ENCODE results near the gene RNF224. TPM values are rescaled to one million over a fixed set of nuclear protein-coding genes. Genes with fewer than 3 reads are reported as not detected.

Gene RNF224
- total and polyA plus RNA-seq, 2 of the 13 experiments (the other 11 are each of a cell fraction or from before 2014, with no cell fraction given): 0.09 TPM; not detected in 1

GRCh38 chr9:137254624-137255447, 27.5 kb downstream of the RNF224 start, which contains the start of gene NELFB (continued):
- TF ChIP-seq HOXA9 (CRISPR knock-in tag; IDR thresholded peaks at IDR 0.05; ENCODE audit: borderline replicate concordance): no peak
- TF ChIP-seq CHD2 (IDR thresholded peaks at IDR 0.05; ENCODE audit: low read depth, low read length): peak; percentile 34; the same call in 1 of the 2 replicates
- TF ChIP-seq THAP8 (CRISPR knock-in tag; IDR thresholded peaks at IDR 0.05; ENCODE audit: borderline replicate concordance): no peak
- no peak; the same call in 1 of the 2 replicates for TF ChIP-seq ZNF770 (CRISPR knock-in tag; IDR thresholded peaks at IDR 0.05)
- no peak for TF ChIP-seq U2AF1 (optimal IDR thresholded peaks at IDR 0.05; ENCODE audit: low read depth, low read length)
- TF ChIP-seq MAF1 (CRISPR knock-in tag; IDR thresholded peaks at IDR 0.05; ENCODE audit: borderline replicate concordance): peak; percentile 81
- no peak for TF ChIP-seq ZNF572 (CRISPR knock-in tag; IDR thresholded peaks at IDR 0.05)
- peak; percentile 88 for TF ChIP-seq POLR2AphosphoS5 (IDR thresholded peaks at IDR 0.05; ENCODE audit: low read depth, low read length)
- TF ChIP-seq GABPB1 (CRISPR knock-in tag; IDR thresholded peaks at IDR 0.05): peak; percentile 89
- no peak; the same call in 1 of the 2 replicates for TF ChIP-seq MTA1 (CRISPR knock-in tag; IDR thresholded peaks at IDR 0.05; ENCODE audit: borderline replicate concordance)
- no peak for TF ChIP-seq RAD51 (IDR thresholded peaks at IDR 0.05; ENCODE audit: borderline replicate concordance)
- TF ChIP-seq PBX2 (CRISPR knock-in tag; IDR thresholded peaks at IDR 0.05): no peak
- no peak for TF ChIP-seq ZNF432 (CRISPR knock-in tag; IDR thresholded peaks at IDR 0.05; ENCODE audit: borderline replicate concordance)
- TF ChIP-seq ZNF773 (CRISPR knock-in tag; IDR thresholded peaks at IDR 0.05; ENCODE audit: borderline replicate concordance): no peak
- TF ChIP-seq THYN1 (CRISPR knock-in tag; IDR thresholded peaks at IDR 0.05; ENCODE audit: borderline replicate concordance, low read depth): no peak
- TF ChIP-seq ZNF282 (IDR thresholded peaks at IDR 0.05; ENCODE audit: partially characterized antibody): no peak
- TF ChIP-seq ATF6 (CRISPR knock-in tag; conservative IDR thresholded peaks at IDR 0.05): no peak
- TF ChIP-seq ZNF720 (CRISPR knock-in tag; IDR thresholded peaks at IDR 0.05): no peak
- no peak for TF ChIP-seq MTF2 (CRISPR knock-in tag; IDR thresholded peaks at IDR 0.05; ENCODE audit: borderline replicate concordance)
- TF ChIP-seq ARNT2 (CRISPR knock-in tag; IDR thresholded peaks at IDR 0.05; ENCODE audit: low read depth): peak; percentile 60
- 0 out of 2 replicates have a peak, but pooled peaks have one; percentile 45 for TF ChIP-seq BATF2 (CRISPR knock-in tag; IDR thresholded peaks at IDR 0.05)
- TF ChIP-seq ZNF878 (CRISPR knock-in tag; IDR thresholded peaks at IDR 0.05): no peak
